Fibroblast of lung (primary cell): ENCODE data around the gene NOXO1. TPM values are rescaled to one million over a fixed set of nuclear protein-coding genes. Genes with fewer than 3 reads are reported as not detected.

Source experiments
- DNase-seq, 2 donors: peaks; one replicate each; pipeline versions ENCODE4 v3.0.0 to v3.0.0-alpha.2; 2010; ENCODE audit warnings: low read depth in 2 of 2
- H2AFZ ChIP-seq: 2 replicates; pipeline ENCODE4 v1.5.1; 2012; ENCODE audit warnings: low read length, control low read depth, inconsistent platforms
- H3K27ac ChIP-seq: 2 replicates; pipeline ENCODE4 v1.5.1; 2011; ENCODE audit warnings: low read length, control low read depth; ENCODE audit not compliant: insufficient read depth
- H3K27me3 ChIP-seq: 2 replicates; pipeline ENCODE4 v1.5.1; 2011; ENCODE audit warnings: mild to moderate bottlenecking, low read length; ENCODE audit not compliant: control insufficient read depth, insufficient read depth
- H3K36me3 ChIP-seq: 2 replicates; pipeline ENCODE4 v1.5.1; 2011; ENCODE audit warnings: low read length; ENCODE audit not compliant: control insufficient read depth, insufficient read depth
- H3K4me1 ChIP-seq: 2 replicates; pipeline ENCODE4 v1.5.1; 2011; ENCODE audit warnings: low read length; ENCODE audit not compliant: control insufficient read depth, insufficient read depth; ENCODE audit errors: extremely low read depth
- H3K4me2 ChIP-seq: 2 replicates; pipeline ENCODE4 v1.5.1; 2011; ENCODE audit warnings: low read length, control low read depth; ENCODE audit not compliant: insufficient read depth; ENCODE audit errors: extremely low read depth
- H3K4me3 ChIP-seq, 4 experiments: fragments of 200-600 bp in 1 of 4; sonication (generic) in 1 of 4; replicated peaks in 1 of 4; 2 replicates each; pipeline ENCODE4 v1.5.1; 2011 to 2016; ENCODE audit warnings: low read length in 4 of 4, low read depth in 3 of 4, mild to moderate bottlenecking in 3 of 4, control low read depth in 2 of 4, inconsistent platforms in 1 of 4, mixed read lengths in 1 of 4; ENCODE audit not compliant: insufficient read depth in 1 of 4; ENCODE audit errors: control extremely low read depth in 1 of 4
- H3K79me2 ChIP-seq: 2 replicates; pipeline ENCODE4 v1.5.1; 2012; ENCODE audit warnings: mild to moderate bottlenecking, low read length, inconsistent platforms; ENCODE audit not compliant: control insufficient read depth, insufficient read depth
- H3K9ac ChIP-seq: 2 replicates; pipeline ENCODE4 v1.5.1; 2011; ENCODE audit warnings: mild to moderate bottlenecking, low read length, control low read depth; ENCODE audit not compliant: insufficient read depth
- H3K9me3 ChIP-seq: 2 replicates; pipeline ENCODE4 v1.5.1; 2012; ENCODE audit warnings: low read depth, low read length; ENCODE audit not compliant: control insufficient read depth, insufficient read depth
- H4K20me1 ChIP-seq: 2 replicates; pipeline ENCODE4 v1.5.1; 2011; ENCODE audit warnings: low read length; ENCODE audit not compliant: control insufficient read depth, insufficient read depth; ENCODE audit errors: extremely low read depth
- CTCF ChIP-seq, 2 donors: IDR thresholded peaks in 1 of 2; conservative IDR thresholded peaks in 1 of 2; 1 replicate in 1 of 2; 2 replicates in 1 of 2; pipeline ENCODE4 v1.5.1; 2011 to 2012; ENCODE audit warnings: low read length in 2 of 2, control low read depth in 1 of 2, inconsistent platforms in 1 of 2, low read depth in 1 of 2, mild to moderate bottlenecking in 1 of 2
- EZH2 ChIP-seq: IDR thresholded peaks from 2 replicates; pipeline ENCODE4 v1.5.1; 2012; ENCODE audit warnings: low read length, control low read depth, mild to moderate bottlenecking; ENCODE audit errors: missing control alignments
- polyA plus RNA-seq, 2 donors: library from polyadenylated mRNA; depleted of rRNA in 1 of 2; stranded (reverse) in 1 of 2; unstranded in 1 of 2; fragments of >200 nt; gene quantifications; 2 replicates each; pipeline ENCODE4 v1.2.1, GENCODE V29; 2011 to 2012; ENCODE audit warnings: missing spikeins in 1 of 2
- total RNA-seq: library from RNA; depleted of rRNA; stranded (reverse); fragments of >200 nt; gene quantifications from 2 replicates; pipeline ENCODE4 v1.2.1, GENCODE V29; 2014

NOXO1 gene
- total and polyA plus RNA-seq, 2 donors (not counting 1 experiment from before 2014, with no cell fraction given), result 0.03 TPM; not detected in 1

- DNase-seq, result no peak
- Histone ChIP-seq H3K27me3 (peaks cover 21% of the 10 kb centered on the region), H3K4me3 (peak overlapping the region in 3 of 4 experiments; percentile 13 to 36 (median 15)), H3K9me3 (no peaks in the 10 kb centered on the region), H2AFZ (peak overlapping the region; percentile 75), H3K36me3 (peaks cover 5% of the 10 kb centered on the region), H3K4me1 (peaks cover 7% of the 10 kb centered on the region), H3K79me2 (no peaks in the 10 kb centered on the region), H3K9ac (no peak overlapping the region), H4K20me1 (no peaks in the 10 kb centered on the region), H3K4me2 (peak overlapping the region; percentile 68), H3K27ac (no peak overlapping the region)
- TF ChIP-seq CTCF (conservative IDR thresholded peaks at IDR 0.05 in 1 of 2, IDR thresholded peaks at IDR 0.05 in 1 of 2; ENCODE audit: low read depth in 1 of 2, low read length in 2 of 2), result no peak
- TF ChIP-seq EZH2, result no peak
These were observed 10.3 kb upstream of the NOXO1 start for GRCh38 chr16:1991588-1991947.

GRCh38 chr16:1991135-1991551 is 9.9 kb upstream of the NOXO1 start:
- Histone ChIP-seq H3K4me1 (peaks cover 7% of the 10 kb centered on the region), H3K9ac (no peak overlapping the region), H3K36me3 (peaks cover 9% of the 10 kb centered on the region), H2AFZ (no peak overlapping the region), H3K27me3 (peaks cover 21% of the 10 kb centered on the region), H3K4me2 (peak overlapping the region; percentile 25), H3K27ac (no peak overlapping the region), H3K9me3 (no peaks in the 10 kb centered on the region), H4K20me1 (no peaks in the 10 kb centered on the region), H3K4me3 (no peak overlapping the region), H3K79me2 (no peaks in the 10 kb centered on the region)
- TF ChIP-seq CTCF (conservative IDR thresholded peaks at IDR 0.05 in 1 of 2, IDR thresholded peaks at IDR 0.05 in 1 of 2; ENCODE audit: low read depth in 1 of 2, low read length in 2 of 2), result no peak
- TF ChIP-seq EZH2, result peak; percentile 41
- no peak for DNase-seq

GRCh38 chr16:1990351-1991134 is 9.3 kb upstream of the NOXO1 start:
- peaks cover 14% of the 10 kb centered on the region for H3K36me3 ChIP-seq
- peak; percentile 99 for TF ChIP-seq EZH2
- no peak for TF ChIP-seq CTCF (conservative IDR thresholded peaks at IDR 0.05 in 1 of 2, IDR thresholded peaks at IDR 0.05 in 1 of 2; ENCODE audit: low read depth in 1 of 2, low read length in 2 of 2)
- H3K27me3 ChIP-seq, result peaks cover 21% of the 10 kb centered on the region
- H2AFZ ChIP-seq, result no peak overlapping the region
- no peaks in the 10 kb centered on the region for H3K9me3 ChIP-seq
- peak overlapping the region in 3 of 4 experiments; percentile 21 to 39 (median 37) for H3K4me3 ChIP-seq
- H4K20me1 ChIP-seq, result no peaks in the 10 kb centered on the region
- H3K9ac ChIP-seq, result no peak overlapping the region
- H3K79me2 ChIP-seq, result peaks cover 3% of the 10 kb centered on the region
- no peak for DNase-seq
- H3K4me1 ChIP-seq, result peaks cover 7% of the 10 kb centered on the region
- no peak overlapping the region for H3K27ac ChIP-seq
- peak overlapping the region; percentile 51 for H3K4me2 ChIP-seq
